ENCODE results near the gene CHRNG.
"Not testable (repeated sequence)": the region's sequence is repeated elsewhere in the genome, so short reads cannot be mapped to it uniquely, and the experiment has no call there.

Gene CHRNG

GRCh38 chr2:232543928-232544631, 4.6 kb downstream of the CHRNG start:
- no peak for DNase-seq (ENCODE audit: low read depth in 2 of 2, low spot score in 1 of 2)

GRCh38 chr2:232544674-232545073, 5.2 kb downstream of the CHRNG start:
- DNase-seq (ENCODE audit: low read depth in 2 of 2, low spot score in 1 of 2): no peak

- no peak for DNase-seq (ENCODE audit: low read depth in 2 of 2, low spot score in 1 of 2)
Measured at GRCh38 chr2:232545511-232546375, 6.3 kb downstream of the CHRNG start.

DNA sequence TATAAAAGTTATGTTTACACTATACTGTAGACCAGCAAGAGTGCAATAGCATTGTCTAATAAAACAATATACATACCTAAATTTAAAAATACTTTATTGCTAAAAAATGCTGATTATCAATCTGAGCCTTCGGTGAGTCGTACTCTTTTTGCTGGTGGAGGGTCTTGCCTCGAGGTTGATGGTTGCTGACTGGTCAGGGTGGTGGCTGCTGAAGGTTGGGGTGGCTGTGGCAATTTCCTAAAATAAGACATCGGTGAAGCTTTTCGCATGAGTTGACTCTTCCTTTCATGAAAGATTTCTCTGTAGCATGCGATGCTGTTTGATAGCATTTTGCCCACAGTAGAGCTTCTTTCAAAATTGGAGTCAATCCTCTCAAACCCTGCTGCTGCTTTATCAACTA, 8.5 kb downstream of the CHRNG start:
- DNase-seq (ENCODE audit: low read depth in 2 of 2, low spot score in 1 of 2): no peak

DNA sequence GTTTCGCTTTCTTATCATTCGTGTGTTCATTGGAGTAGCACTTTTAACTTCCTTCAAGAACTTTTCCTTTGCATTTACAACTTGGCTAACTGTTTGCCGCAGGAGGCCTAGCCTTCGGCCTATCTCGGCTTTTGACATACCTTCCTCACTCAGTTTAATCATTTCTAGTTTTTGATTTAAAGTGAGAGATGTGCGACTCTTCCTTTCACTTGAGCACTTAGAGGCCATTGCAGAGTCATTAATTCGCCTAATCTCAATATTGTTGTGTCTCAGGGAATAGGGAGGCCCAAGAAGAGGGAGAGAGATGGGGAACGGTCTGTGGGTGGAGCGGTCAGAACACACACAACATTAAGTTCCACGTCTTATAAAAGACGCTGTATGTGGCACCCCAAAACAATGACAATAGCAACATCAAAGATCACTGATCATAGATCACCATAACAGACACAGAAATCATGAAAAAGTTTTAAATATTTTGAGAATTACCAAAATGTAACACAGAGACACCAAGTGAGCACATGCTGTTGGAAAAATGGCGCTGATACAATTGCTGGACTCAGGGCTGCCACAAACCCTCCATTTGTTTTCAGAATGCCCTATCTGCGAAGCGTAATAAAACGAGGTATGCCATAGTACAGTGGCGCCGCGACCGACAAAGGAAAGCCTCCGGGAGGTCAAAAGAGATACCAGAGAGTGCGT, 10.3 kb downstream of the CHRNG start:
- DNase-seq (ENCODE audit: low read depth in 2 of 2, low spot score in 1 of 2): no peak

GRCh38 chr2:232550354-232551249, 11.1 kb downstream of the CHRNG start, which contains the start of the genes EIF4E2 and TIGD1:
Gene EIF4E2 (plus strand): TSS chr2:232550689. CDS start chr2:232550725, 36 bp downstream.
Gene TIGD1 (minus strand): TSS chr2:232550557. CDS start chr2:232549882, 675 bp downstream.
- DNase-seq (ENCODE audit: low read depth in 2 of 2, low spot score in 1 of 2): peak; percentile 72 to 82

- no peak for DNase-seq (ENCODE audit: low read depth in 2 of 2, low spot score in 1 of 2)
Measured at GRCh38 chr2:232551250-232551638, 11.8 kb downstream of the CHRNG start.

DNA sequence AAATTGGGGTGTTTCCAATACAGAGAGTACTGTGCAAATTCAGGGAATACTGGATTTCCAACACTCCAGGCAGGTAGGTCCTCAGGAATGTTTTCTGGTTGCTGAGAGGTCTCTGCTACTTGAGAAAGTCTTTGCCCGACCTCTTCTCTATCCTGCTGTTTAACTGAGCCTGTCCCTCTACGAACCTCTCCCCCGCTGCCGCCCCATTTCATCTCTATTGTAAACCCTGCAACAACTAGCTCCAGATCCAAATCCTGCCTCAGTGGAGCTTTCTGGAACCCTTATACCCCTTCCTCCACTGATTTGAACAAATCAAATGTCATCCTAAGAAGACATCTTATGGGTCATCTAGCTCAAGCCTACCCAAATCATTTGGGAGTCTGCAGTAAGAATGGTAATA, 12.3 kb downstream of the CHRNG start:
- DNase-seq (ENCODE audit: low read depth in 2 of 2, low spot score in 1 of 2): no peak

DNA sequence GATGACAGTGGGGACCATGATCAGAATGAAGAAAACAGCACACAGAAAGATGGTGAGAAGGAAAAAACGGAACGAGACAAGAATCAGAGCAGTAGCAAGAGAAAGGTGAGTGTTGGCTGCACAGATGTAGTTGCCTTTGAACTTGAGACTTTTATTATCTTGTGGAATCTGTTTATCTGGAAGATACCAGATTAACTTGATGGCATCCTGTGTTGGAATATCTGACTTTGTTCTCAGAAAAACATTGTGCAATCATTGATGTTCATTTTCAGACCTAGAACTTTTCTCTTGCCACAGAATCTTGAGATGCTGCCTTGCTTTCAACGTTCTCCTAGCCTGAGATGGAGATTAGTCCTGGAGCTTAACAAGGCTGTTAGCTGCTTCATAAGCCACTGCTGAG, 16.9 kb downstream of the CHRNG start:
- no peak for DNase-seq (ENCODE audit: low read depth in 2 of 2, low spot score in 1 of 2)

DNA sequence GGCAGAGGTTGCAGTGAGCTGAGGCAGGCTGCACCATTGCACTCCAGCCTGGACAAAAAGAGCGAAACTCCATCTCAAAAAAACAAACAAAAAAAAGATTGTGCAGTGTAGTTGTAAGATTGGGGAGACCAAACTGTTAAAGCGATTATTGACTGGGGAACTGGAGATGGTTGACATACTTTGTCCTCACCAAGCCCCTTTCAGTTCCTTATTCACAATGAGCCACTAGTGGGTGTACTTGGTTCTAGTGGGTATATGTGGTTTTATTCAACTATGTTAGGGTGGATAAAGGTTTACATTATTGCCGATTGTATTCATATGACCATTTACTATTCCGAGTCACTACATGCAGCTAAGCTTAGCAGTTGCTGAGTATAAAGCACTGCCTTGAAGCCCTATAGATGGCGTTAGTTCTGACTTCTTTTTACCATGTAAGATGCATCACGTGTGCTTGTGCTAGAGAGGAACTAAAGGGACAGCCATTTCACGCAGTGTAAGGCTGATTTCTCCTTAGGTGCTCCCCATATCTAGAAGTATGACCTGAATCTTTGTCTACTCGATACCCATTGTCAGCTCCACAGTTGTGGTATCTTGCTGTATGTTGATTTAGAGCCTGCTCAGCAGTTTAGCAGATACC, 23.1 kb downstream of the CHRNG start:
- DNase-seq (ENCODE audit: low read depth in 2 of 2, low spot score in 1 of 2): no peak

DNA sequence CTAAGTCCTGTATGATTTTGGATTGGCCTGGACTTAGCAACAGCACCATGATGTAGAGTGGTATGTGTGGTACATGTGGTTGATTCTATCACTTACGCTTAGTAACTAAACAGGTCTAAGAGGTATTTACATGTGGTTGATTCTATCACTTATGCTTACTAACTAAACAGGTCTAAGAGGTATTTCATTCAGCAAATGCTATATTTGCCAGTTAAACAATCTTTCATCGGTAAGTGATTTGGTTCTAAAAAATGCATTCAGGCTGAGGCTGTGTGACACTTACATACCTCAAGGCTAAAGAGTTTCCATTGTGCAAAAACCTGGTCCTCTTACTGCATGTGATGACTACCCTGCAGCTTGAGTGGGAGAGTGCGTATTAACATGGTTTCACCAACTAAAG, 24.1 kb downstream of the CHRNG start:
- no peak for DNase-seq (ENCODE audit: low read depth in 2 of 2, low spot score in 1 of 2)

DNA sequence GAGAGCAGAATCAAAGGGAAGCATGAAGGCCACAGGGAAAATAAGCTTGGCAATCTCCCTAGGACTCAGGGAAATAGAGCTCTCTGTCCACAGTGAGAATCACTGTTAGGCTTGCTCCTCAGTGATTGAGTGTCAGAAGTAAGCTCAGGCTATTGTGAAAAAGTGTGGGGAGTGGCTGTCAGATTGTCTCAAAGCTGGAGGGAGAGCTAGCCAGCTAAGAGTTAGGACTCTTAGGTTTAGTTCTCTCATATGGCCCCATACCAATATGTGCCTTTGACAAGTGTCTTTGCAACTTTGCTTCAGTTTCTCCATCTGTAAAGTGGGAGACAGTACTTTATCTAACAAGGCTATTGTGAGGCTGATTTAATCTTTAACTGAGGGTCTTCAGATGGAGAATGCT, 28.2 kb downstream of the CHRNG start:
- no peak for DNase-seq (ENCODE audit: low read depth in 2 of 2, low spot score in 1 of 2)

DNA sequence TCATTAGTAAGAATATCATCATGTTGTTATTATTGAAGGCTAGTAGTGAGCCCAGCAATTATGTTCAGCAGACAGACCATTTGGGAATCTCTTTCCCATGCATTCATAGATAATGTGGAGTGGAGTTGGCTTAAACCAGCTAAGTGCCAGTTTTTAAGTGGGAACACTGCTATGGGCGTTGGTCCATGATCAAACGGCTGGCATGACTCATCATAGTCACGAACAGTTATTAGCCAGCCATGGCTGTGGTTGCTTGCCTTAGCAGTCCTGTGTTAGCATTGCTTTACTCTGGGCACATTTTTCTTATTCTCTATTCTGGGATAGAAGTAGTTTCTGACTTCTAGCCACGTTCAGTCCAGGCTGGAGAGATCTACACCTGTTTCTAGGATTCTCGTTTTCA, 28.7 kb downstream of the CHRNG start:
- DNase-seq (ENCODE audit: low read depth in 2 of 2, low spot score in 1 of 2): no peak

DNA sequence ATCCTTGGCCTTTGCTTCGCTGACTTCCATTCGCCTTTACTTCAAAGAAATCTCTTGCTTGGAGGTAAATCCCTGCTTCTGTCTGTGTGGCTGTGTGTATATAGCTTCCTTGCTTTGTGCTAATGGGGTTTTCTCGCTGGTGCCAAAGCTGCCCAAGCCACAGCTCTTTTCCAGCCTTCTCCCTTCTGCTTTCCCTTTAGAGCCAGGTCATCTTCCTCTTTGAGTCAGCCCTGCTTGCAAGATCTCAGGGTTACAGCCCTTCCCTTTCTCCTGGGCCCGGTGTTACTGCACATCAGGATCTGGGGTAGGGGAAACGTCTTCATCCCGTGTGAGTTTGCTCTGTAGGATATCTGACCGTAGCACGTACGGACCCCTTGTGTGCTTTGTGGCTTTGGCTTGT, 30.0 kb downstream of the CHRNG start:
- DNase-seq (ENCODE audit: low read depth in 2 of 2, low spot score in 1 of 2): no peak

DNA sequence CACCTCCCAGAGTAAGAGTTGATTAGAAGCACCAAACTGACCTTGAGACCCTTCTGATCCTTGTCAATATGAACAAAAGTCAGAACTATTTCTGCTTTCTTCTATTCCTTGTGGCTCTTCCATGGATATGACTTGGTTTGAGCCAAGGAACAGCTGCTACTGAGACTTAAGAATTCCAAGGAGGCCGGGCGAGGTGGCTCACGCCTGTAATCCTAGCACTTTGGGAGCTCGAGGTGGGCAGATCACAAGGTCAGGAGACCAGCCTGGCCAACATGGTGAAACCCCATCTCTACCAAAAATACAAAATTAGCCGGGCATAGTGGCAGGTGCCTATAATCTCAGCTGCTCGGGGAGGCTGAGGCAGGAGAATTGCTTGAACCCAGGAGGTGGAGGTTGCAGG, 31.0 kb downstream of the CHRNG start:
- not testable (repeated sequence) for DNase-seq (ENCODE audit: low read depth in 2 of 2, low spot score in 1 of 2)

DNA sequence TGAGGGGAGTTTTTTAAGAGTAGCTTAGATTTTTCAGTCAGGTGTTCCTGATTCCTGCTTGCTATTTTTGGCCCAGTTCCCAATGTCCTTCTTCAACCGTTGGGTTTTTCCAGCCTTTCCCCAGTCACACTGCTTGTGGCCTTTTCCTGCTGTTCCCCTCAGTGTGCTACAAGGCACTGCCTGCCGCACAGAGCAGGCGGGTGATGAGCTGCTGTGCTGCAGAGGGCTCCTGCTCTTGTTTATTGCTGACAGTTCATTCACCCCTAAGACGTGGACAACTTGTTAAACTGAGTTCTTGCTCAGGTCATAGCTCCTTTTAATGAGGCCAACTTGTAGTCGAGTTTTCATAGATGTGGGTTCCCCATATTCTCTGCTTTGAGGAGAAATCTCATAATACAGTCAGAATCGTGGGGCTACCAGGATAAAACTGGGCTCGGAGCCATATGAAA, 31.6 kb downstream of the CHRNG start:
- DNase-seq (ENCODE audit: low read depth in 2 of 2, low spot score in 1 of 2): no peak

DNA sequence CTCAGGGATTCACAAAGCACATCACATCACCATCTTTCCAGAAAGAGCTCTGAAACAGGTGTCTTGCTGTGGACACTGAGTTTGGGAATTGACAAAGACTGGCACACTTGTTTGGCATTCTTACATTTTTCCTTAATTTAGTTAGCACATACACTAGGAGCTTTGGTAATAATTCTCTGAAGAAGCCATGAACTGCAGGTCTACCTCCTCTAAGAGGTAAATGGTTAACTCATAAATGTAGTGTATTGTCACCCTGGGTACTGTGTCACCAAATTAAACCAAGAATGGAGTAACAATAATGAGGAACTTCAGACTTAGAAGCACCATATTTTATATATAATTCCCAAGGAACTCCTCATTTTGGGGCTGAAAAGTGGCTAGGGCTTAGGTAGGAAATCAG, 33.5 kb downstream of the CHRNG start:
- DNase-seq (ENCODE audit: low read depth in 2 of 2, low spot score in 1 of 2): no peak

- no peak for DNase-seq (ENCODE audit: low read depth in 2 of 2, low spot score in 1 of 2)
Measured at GRCh38 chr2:232573771-232574435, 34.4 kb downstream of the CHRNG start.

DNA sequence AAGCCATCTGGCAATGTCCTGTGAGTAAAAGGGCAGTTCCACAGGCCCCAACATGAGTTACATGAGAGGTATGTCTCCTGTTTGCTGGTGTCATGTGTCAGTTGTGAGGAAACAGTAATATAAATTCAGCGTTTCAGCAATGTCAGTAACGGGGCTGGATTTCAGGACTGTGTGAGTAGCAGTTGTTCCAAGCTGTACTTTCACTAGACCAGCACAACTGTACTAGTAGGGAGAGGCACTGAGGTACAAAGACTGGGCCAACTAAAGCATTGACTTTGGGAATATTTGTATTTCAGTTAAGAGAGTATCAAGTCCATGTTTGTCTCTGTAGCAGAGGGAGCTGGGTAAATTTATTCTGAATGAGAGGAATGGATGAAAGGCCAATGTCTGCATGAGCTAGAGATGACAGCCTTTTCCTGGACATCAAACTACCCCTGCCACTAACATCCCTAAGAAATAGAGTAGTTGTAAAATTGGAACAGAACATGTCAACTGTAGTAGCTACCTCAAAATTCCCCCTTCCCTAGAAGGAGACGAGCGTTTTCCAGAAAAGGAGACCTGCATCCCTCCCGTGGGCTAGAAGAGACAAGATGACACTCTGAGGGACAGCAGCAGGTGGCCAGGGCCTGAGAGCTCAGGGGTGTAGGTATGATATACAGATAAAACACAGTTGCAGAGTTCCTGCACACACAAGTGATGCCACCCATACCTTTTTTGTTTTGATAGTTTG, 35.3 kb downstream of the CHRNG start:
- DNase-seq (ENCODE audit: low read depth in 2 of 2, low spot score in 1 of 2): no peak
